GM18502 (cell line): ENCODE data around the gene MAN2B1.
A peak's percentile ranks its signal among the peaks of the same experiment; 100 is the strongest.
"Not testable (repeated sequence)": the region's sequence is repeated elsewhere in the genome, so short reads cannot be mapped to it uniquely, and the experiment has no call there.

Experiments
- ATAC-seq: cut with Tn5 transposase; IDR thresholded peaks from one replicate; pipeline ENCODE4 v1.9.1; 2021; ENCODE audit warnings: mild to moderate bottlenecking; ENCODE audit not compliant: unreplicated experiment, poor library complexity

Gene MAN2B1

DNA sequence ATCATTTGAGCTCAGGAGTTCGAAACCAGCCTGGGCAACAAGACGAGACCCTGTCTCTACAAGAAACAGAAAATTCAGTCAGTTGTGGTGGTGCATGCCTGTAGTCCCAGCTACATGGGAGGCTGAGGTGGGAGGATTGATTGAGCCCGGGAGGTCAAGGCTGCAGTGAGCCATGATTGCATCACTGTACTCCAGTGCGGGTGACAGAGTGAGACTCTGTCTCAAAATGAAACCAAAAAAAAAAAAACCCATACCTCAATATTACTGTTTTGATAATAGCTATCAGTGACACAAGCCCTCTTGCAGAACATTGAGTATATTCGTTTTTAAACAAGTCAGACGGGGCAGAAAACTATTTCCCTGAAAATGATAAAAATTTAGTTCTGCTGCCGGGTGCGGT, 39.6 kb downstream of the MAN2B1 start:
- ATAC-seq: no peak

DNA sequence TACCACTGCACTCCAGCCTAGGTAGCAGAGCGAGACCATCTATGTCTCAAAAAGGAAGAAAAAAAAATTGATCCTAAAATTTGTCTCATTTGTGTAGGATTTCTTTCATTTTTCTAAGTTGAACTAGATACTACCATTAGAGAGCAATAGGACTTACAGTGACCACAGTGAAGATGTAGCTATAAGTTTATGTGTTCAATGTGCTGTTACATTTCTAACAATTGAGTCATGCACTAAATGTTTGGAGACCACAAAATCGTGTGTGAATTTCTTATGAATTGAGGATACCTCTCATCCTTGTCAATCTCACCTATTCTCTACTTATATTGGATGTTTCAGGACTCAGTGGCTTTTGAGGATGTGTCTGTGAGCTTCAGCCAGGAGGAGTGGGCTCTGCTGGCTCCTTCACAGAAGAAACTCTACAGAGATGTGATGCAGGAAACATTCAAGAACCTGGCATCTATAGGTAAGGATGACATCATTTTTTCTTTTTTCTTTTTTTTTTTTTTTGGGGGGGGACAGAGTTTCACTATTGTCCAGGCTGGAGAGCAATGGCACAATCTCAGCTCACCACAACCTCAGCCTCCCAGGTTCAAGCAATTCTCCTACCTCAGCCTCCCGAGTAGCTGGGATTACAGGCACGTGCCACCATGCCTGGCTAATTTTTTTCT, 43.0 kb downstream of the MAN2B1 start:
- no peak for ATAC-seq

DNA sequence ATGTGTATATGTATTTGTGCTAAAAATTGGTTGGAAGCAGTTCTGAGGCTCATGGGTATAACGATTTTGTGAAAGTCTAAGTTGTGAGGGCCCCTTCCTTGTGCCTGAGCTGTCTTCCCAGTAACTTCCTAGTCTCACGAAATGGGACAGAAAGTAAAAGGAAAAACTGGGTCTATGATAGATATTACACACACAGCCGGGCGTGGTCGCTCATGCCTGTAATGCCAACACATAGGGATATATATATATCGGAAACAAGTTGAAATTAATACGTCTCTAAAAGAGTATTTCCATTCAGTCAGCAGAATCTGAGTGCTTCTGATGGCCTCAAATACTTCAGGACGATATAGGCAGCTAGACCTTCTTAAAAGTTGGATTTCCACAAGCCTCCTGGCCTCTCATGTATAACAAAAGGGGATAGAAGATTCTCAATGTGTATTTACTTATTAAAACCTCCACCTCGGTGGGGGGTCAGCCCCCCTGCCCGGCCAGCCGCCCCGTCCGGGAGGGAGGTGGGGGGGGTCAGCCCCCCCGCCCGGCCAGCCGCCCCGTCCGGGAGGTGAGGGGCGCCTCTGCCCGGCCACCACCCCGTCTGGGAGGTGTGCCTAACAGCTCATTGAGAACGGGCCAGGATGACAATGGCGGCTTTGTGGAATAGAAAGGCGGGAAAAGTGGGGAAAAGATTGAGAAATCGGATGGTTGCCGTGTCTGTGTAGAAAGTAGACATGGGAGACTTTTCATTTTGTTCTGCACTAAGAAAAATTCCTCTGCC, 45.1 kb downstream of the MAN2B1 start:
- ATAC-seq: not testable (repeated sequence)

DNA sequence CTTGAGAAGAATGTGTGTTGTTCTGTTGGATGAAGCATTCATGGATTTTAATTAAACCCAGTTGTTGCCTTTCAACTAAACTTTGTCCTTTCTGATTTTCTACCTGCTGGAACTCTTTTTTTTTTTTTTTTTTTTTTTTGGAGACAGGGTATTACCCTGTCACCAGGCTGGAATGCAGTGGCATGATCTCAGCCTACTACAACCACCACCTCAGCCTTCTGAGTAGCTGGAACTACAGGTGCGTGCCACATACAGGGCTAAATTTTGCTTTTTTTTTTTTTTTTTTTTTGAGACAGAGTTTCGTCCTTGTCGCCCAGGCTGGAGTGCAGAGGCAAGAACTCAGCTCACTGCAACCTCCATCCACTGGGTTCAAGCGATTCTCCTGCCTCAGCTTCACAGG, 48.9 kb downstream of the MAN2B1 start:
- no peak for ATAC-seq

DNA sequence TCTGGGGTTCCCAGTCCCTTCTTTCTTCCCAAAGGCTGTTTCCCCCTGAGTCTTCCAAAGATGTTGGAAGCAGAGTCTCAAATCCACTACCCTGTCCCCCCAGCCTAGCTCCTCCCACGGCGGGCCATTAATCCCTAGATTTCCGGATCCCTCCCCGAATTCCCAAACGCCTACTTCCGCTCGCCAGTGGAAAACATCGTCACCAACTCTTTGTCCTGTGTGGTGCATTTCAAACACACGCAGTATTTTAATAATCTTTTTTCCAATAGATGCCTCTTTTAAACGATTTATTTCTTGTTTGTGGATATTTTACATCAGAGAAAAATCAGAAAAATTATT, 55.2 kb downstream of the MAN2B1 start:
- ATAC-seq: no peak

DNA sequence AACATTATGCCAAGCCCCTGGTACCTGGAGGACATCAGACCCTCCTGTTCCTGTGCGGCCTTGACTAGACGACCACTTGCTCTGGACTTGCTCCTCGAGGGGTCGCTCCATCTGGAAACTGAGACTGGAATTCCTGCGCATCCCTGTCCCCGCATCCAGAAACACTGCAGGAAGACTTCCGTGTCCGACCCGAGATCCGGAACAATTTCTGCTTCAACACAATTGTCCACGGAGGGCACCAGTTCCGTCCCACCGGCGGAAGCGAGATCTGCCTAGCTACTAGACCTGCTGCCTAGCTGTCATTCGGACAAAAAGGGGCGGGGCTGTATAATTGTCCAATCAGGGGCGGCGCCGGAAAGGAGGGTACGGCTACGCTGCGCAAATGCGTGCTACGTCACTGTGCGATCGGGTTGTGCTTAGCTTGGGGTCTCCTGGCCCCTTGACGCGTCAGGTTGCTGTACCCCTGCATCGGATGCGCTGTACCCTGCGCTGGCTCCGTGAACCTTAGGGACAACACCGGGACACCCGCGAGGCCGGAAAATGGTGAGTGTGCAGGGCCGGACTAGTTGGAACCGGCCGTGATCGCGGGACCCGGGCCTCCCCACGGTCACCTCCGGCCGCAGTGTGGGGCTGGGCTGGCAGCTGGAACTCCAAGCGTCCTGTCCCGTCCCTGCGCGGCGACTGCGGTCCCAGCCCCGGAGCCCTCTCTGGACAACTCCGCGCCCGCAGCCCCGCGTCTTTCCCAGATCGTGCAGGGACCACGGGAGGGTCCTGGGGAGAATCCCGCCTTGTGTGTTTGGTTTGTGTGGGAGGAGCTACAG, 55.8 kb downstream of the MAN2B1 start, which contains the start of the genes ZNF490 and ZNF791:
Gene ZNF490 (minus strand): TSS at position 274 of the 821 bp plus-strand sequence. CDS start 133 bp downstream, at position 141.
Gene ZNF791 (plus strand): TSS at position 381 of the 821 bp plus-strand sequence. CDS start 160 bp downstream, at position 541.
- ATAC-seq: peak; percentile 72

DNA sequence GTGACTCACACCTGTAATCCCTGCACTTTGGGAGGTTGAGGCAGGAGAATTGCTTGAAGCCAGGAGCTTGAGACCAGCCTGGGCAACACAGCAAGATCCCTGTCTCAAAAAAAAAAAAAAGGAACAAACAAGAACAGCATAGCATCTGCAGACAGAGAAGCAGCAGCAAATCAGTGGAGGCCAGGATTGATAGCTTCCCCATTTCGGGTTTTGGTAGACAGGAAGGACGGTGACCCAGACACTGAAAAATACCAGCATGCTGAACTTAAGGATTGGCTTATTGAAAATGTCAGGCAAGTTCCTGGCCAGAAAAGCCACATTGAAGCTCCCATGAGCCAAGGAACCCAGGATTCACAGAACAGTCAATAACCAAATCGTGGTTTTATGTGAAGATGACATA, 58.9 kb downstream of the MAN2B1 start:
- ATAC-seq: no peak

DNA sequence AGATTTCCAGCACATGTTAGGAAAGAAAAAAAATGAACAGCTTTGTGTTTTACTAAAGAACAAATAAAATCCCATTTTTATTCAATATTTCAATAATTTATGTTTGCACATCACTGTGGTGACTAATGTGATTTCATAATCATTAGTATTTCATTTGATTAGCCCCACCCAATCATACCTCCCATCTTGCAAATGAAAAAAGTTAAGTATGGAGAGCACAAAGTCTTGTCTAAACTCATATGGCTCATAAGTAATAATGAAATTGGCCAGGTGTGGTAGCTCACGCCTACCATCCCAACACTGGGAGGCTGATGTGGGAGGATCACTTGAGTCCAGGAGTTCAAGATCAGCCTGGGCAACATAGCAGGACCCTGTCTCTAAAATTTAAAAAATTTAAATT, 59.7 kb downstream of the MAN2B1 start:
- no peak for ATAC-seq

DNA sequence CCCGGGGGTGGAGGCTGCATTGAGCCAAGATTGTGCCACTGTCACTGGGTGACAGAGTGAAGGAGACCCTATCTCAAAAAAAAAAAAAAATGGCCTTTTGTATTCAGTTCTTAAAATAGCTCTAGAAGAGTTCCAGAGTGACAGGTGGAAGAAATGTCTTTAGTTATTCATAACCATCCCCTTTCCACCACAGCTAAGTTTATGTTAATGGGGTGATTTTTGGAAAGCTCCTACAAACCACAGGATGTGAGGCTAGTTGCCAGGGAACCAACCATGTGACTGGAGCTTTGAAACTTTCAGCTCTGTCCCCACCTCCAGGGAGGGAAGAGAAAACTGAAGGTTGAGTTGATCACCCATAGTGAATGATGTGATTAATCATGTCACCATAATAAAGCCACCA, 62.8 kb downstream of the MAN2B1 start:
- ATAC-seq: no peak

DNA sequence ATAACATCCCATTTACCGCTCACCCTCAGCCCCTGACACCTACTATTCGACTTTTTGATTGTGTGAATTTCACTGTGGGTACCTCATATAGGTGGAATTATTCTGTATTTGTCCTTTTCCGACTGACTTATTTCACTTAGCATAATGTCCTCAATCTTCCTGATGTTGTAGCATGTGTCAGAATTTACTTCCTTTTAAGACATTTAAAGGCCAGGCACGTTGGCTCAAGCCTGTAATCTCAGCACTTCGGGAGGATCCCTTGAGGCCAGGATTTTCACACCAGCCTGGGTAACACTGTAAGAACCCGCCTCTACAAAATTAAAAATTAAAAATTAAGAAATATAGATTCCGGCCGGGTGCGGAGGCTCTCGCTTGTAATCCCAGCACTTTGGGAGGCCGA, 68.9 kb downstream of the MAN2B1 start:
- no peak for ATAC-seq

DNA sequence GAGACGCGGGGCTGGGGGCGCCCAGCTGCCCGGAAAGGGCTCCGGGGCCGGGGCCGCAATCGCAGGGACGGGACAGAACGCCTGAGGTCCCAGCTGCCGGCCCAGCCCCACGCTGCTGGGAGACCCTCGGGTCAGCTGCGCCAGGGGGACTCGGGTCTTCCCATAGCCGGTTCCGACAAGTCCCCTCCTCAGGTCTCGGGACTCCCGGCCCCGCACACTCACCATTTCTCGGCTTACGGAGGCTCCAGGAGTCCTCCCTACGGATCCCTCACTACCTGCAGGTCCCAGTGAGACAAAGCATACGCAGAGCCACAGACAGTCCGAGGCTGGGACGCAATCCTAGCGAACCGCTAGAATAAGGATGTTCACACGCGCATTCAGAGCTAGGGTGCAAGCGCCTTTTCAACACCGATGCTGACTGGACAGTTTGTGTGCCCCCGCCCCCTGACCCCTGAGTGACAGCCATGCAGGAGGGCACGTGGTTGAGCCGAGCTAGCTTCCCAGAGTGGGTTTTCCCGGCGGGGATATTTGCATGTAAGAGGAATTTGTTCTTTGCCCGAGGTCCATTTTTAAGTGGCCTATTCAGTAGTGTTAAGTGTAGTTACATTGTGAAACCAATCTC, 69.5 kb downstream of the MAN2B1 start:
- ATAC-seq: no peak
